Testis (tissue), 3 donors: ENCODE data around the gene C9orf50. TPM values are rescaled to one million over a fixed set of nuclear protein-coding genes. Genes with fewer than 3 reads are reported as not detected.

Source experiments
- DNase-seq: peaks from one replicate; pipeline ENCODE4 v3.0.0-alpha.2; 2019
- H3K27ac ChIP-seq, 2 donors: fragments of 200-600 bp; sonication (generic); one replicate each; pipeline ENCODE4 v1.5.1; 2019
- H3K27me3 ChIP-seq: fragments of 200-600 bp; sonication (generic); one replicate; pipeline ENCODE4 v1.5.1; 2019
- H3K36me3 ChIP-seq: fragments of 200-600 bp; sonication (generic); one replicate; pipeline ENCODE4 v1.5.1; 2017; ENCODE audit warnings: low read depth; ENCODE audit errors: missing control alignments
- H3K4me1 ChIP-seq: fragments of 200-600 bp; sonication (generic); one replicate; pipeline ENCODE4 v1.5.1; 2019
- H3K4me3 ChIP-seq, 2 donors: fragments of 200-600 bp; sonication (generic); one replicate each; pipeline ENCODE4 v1.5.1; 2017 to 2019
- H3K9me3 ChIP-seq: fragments of 200-600 bp; sonication (generic); one replicate; pipeline ENCODE4 v1.5.1; 2017
- CTCF ChIP-seq, 3 experiments: fragments of 450-650 bp in 2 of 3; fragments of 200-600 bp in 1 of 3; sonication (generic) in 1 of 3; IDR thresholded peaks; one replicate each; pipeline ENCODE4 v1.5.1; 2016 to 2019; ENCODE audit warnings: antibody characterized with exemption in 3 of 3, mild to moderate bottlenecking in 2 of 3, moderate library complexity in 1 of 3
- POLR2A ChIP-seq: fragments of 450-650 bp; IDR thresholded peaks from one replicate; pipeline ENCODE4 v1.6.1; 2017; ENCODE audit warnings: antibody characterized with exemption, mild to moderate bottlenecking, moderate library complexity
- WGBS, 2 donors: methylation state at CpG; one replicate each; pipeline ENCODE4 v1.1.5; 2018; 5-methylcytosine and 5-hydroxymethylcytosine counted together
- intact Hi-C: fragments of 100-400 bp; cut with DNase I; formaldehyde crosslinking; loops from one replicate; pipeline ENCODE4 v1.15.1; 2023; ENCODE audit warnings: low total_unique reads
- polyA plus RNA-seq: library from polyadenylated mRNA; stranded (reverse); fragments of 350-450 nt; fragmentation: Illumina TruSeq; extraction: RNeasy Lipid Tissue Mini Kit (QIAGEN cat#74804); gene quantifications from one replicate; pipeline ENCODE4 v1.2.3, GENCODE V29; 2014; ENCODE audit warnings: low read depth, low replicate concordance; ENCODE audit not compliant: insufficient read depth
- total RNA-seq, 2 donors: library from RNA; depleted of rRNA; stranded (reverse); fragments of >200 nt; gene quantifications; one replicate each; pipeline ENCODE4 v1.2.3, GENCODE V29; 2016

C9orf50 gene
- total and polyA plus RNA-seq, 3 donors from 2014 or later, result 3.7 to 14.6 (median 9.4) TPM

GRCh38 chr9:129562917-129563316 is 58.0 kb downstream of the C9orf50 start:
- H3K36me3 ChIP-seq, result no peaks in the 10 kb centered on the region
- H3K9me3 ChIP-seq, result no peaks in the 10 kb centered on the region
- no peak for DNase-seq
- H3K4me3 ChIP-seq, result no peak overlapping the region
- peaks cover 11% of the 10 kb centered on the region for H3K4me1 ChIP-seq
- no peak overlapping the region for H3K27ac ChIP-seq
- H3K27me3 ChIP-seq, result no peaks in the 10 kb centered on the region
- TF ChIP-seq CTCF (IDR thresholded peaks at IDR 0.05) (no peak), POLR2A (no peak)
- intact Hi-C loops, result no loop called here
- WGBS, 2 donors, result 86 to 90% methylated on average over 8 of the region's 8 CpGs

- Histone ChIP-seq H3K36me3 (no peaks in the 10 kb centered on the region), H3K4me3 (no peak overlapping the region), H3K4me1 (peaks cover 8% of the 10 kb centered on the region), H3K9me3 (no peaks in the 10 kb centered on the region), H3K27ac (no peak overlapping the region), H3K27me3 (no peaks in the 10 kb centered on the region)
- no peak for TF ChIP-seq CTCF (IDR thresholded peaks at IDR 0.05)
- no peak for TF ChIP-seq POLR2A
- DNase-seq, result no peak
- 84 to 86% methylated on average over 12 of the region's 12 CpGs for WGBS, 2 donors
- intact Hi-C loops, result no loop called here
These were observed 58.4 kb downstream of the C9orf50 start for GRCh38 chr9:129562514-129562913.

Other genes starting within 250 kb of the C9orf50 start
- gene NTMT1, start 5.1 kb upstream of the C9orf50 start, total RNA-seq, result 10 to 100 TPM; 71.8 to 82.6 TPM
- 189 TPM for gene NTMT1, start 5.1 kb upstream of the C9orf50 start, polyA plus RNA-seq
- gene ASB6, start 21.1 kb upstream of the C9orf50 start, total RNA-seq, result 10 to 100 TPM; 51.2 to 61.7 TPM
- gene ASB6, start 21.1 kb upstream of the C9orf50 start, polyA plus RNA-seq, result 21.4 TPM
- gene PRRX2, start 44.5 kb upstream of the C9orf50 start, total RNA-seq, result 10 to 100 TPM; 14.6 to 19.1 TPM
- 15.3 TPM for gene PRRX2, start 44.5 kb upstream of the C9orf50 start, polyA plus RNA-seq
- gene PTGES, start 131.9 kb upstream of the C9orf50 start, total RNA-seq, result 10 to 100 TPM in 1 of 2 donors, 1 to 10 TPM in 1; 9.5 to 36.9 TPM
- 41.8 TPM for gene PTGES, start 131.9 kb upstream of the C9orf50 start, polyA plus RNA-seq
- gene TOR1B, start 182.1 kb upstream of the C9orf50 start, total RNA-seq, result 10 to 100 TPM; 29.4 to 30.8 TPM
- gene TOR1B, start 182.1 kb upstream of the C9orf50 start, polyA plus RNA-seq, result 54.7 TPM
- 10 to 100 TPM; 32.9 to 43.4 TPM for gene TOR1A, start 203.0 kb upstream of the C9orf50 start, total RNA-seq
- 23.1 TPM for gene TOR1A, start 203.0 kb upstream of the C9orf50 start, polyA plus RNA-seq
- gene C9orf78, start 214.2 kb upstream of the C9orf50 start, total RNA-seq, result 10 to 100 TPM; 56.3 to 83.2 TPM
- gene C9orf78, start 214.2 kb upstream of the C9orf50 start, polyA plus RNA-seq, result 86.8 TPM
- gene USP20, start 214.4 kb upstream of the C9orf50 start, total RNA-seq, result 10 to 100 TPM; 46.8 to 48.3 TPM
- gene USP20, start 214.4 kb upstream of the C9orf50 start, polyA plus RNA-seq, result 37.4 TPM